AG04449 (cell line): ENCODE results near the gene UVRAG.

ENCODE experiments used
- CTCF ChIA-PET: fragments of 350-600 bp; formaldehyde crosslinking; extraction: SDS; loops from one replicate; lab custom pipeline; 2021; ENCODE audit warnings: antibody characterized with exemption; lab: Yijun Ruan, JAX
- POLR2A ChIA-PET: fragments of 400-600, 350-600 bp; formaldehyde crosslinking; extraction: SDS; loops from one replicate; lab custom pipeline; 2020; ENCODE audit warnings: antibody characterized with exemption, inconsistent platforms; lab: Yijun Ruan, JAX
- DNase-seq: peaks from one replicate; pipeline ENCODE4 v3.0.0-alpha.2; 2010; ENCODE audit warnings: low read depth, low spot score
- H3K4me3 ChIP-seq: 2 replicates; pipeline ENCODE4 v1.5.1; 2011; ENCODE audit warnings: low read depth, mild to moderate bottlenecking, control low read depth, low read length
- TF ChIP-seq, protein P1 (sequence below): IDR thresholded peaks from one replicate; pipeline ENCODE4 v1.5.1; 2011; ENCODE audit warnings: mild to moderate bottlenecking, moderate library complexity, low read length, control low read depth, inconsistent platforms; ENCODE audit not compliant: insufficient read depth; ENCODE audit errors: missing control alignments

UVRAG gene

GRCh38 chr11:75834728-75835127 lies 19.7 kb downstream of the UVRAG start:
- H3K4me3 ChIP-seq = no peak overlapping the region
- ChIA-PET CTCF (no interaction called here), POLR2A (no interaction called here)
- no peak for DNase-seq
- TF ChIP-seq, protein P1, sequence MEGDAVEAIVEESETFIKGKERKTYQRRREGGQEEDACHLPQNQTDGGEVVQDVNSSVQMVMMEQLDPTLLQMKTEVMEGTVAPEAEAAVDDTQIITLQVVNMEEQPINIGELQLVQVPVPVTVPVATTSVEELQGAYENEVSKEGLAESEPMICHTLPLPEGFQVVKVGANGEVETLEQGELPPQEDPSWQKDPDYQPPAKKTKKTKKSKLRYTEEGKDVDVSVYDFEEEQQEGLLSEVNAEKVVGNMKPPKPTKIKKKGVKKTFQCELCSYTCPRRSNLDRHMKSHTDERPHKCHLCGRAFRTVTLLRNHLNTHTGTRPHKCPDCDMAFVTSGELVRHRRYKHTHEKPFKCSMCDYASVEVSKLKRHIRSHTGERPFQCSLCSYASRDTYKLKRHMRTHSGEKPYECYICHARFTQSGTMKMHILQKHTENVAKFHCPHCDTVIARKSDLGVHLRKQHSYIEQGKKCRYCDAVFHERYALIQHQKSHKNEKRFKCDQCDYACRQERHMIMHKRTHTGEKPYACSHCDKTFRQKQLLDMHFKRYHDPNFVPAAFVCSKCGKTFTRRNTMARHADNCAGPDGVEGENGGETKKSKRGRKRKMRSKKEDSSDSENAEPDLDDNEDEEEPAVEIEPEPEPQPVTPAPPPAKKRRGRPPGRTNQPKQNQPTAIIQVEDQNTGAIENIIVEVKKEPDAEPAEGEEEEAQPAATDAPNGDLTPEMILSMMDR = no peak

DNA sequence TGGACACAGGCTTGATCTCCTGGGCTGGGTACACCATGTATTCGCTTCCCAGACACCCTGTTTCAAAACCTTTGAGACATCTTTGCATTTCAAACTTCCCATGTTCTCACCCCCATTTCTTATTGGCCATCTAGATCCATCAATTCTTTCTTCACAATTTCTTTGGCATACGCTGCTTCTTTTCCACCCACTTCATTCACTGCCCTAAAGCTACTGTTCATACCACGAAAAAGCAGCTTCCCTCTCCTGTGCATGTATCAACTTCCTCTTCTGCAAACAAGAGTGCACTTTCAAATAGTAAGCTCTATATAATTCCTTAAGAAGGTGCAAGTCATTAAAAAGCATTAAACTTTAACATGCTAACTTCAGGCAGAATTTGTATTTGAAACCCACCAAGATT lies 21.4 kb downstream of the UVRAG start:
- TF ChIP-seq, protein P1 = no peak
- ChIA-PET CTCF (no interaction called here), POLR2A (no interaction called here)
- DNase-seq = no peak
- H3K4me3 ChIP-seq = no peak overlapping the region

DNA sequence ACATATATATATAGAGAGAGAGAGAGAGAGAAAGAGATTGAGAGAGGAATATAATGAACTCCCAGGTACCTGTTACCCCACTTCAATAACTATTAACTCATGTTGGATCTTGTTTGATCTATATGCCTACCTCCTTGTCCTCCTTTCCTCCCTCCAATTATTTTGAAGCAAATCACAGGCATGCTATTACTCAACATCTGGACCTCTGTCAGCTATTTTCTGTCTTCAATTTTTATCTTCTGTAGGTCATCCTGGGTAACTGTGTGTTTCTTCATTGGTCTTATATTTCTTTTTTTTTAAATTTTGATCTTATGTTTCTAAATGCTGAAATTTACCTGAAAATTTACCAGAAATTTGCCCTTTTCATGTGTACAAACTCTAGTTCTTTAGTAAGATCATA lies 24.8 kb downstream of the UVRAG start:
- no peak for DNase-seq
- ChIA-PET CTCF (interaction anchor here (1.2 to 2.2 kb wide), 4 partner anchors 8 to 37 kb away, joined by 3 to 6 read pairs (median 4); no protein-coding TSS in a partner anchor), POLR2A (no interaction called here)
- TF ChIP-seq, protein P1 = no peak
- no peak overlapping the region for H3K4me3 ChIP-seq

DNA sequence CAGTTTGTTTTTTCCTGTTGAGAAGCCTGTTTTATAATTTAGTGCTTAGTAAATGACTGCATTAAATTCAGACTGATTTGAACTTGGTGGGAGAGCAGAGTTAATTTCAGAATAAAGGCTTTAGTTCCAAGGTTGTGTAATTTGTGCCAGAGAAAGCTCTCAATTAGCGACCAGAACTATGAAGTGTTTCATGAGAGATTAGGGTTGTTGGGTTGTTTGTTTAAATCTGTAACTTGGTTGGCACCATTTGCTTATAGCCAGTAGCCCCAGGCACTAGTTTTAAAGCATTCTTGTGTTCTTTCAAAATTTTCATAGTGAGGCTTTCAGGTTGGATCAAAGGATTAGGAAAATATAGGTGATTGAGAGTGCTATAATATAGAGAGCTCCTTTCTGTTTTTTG lies 25.5 kb downstream of the UVRAG start:
- POLR2A ChIA-PET = no interaction called here
- no peak for DNase-seq
- CTCF ChIA-PET = interaction anchor here (1.3 to 1.4 kb wide), 2 partner anchors 9 to 25 kb away, joined by 3 read pairs; no protein-coding TSS in a partner anchor
- H3K4me3 ChIP-seq = no peak overlapping the region
- TF ChIP-seq, protein P1 = no peak

GRCh38 chr11:75841739-75842138 lies 26.7 kb downstream of the UVRAG start:
- CTCF ChIA-PET = interaction anchor here (1.4 kb wide), 1 partner anchor 24 kb away, joined by 3 read pairs; no protein-coding TSS in a partner anchor
- POLR2A ChIA-PET = no interaction called here
- DNase-seq = no peak
- no peak overlapping the region for H3K4me3 ChIP-seq
- TF ChIP-seq, protein P1 = no peak

GRCh38 chr11:75845324-75845723 lies 30.3 kb downstream of the UVRAG start:
- no peak overlapping the region for H3K4me3 ChIP-seq
- POLR2A ChIA-PET = no interaction called here
- TF ChIP-seq, protein P1 = no peak
- CTCF ChIA-PET = no interaction called here
- DNase-seq = no peak
